ENCODE results near the gene LIN7B. TPM values are rescaled to one million over a fixed set of nuclear protein-coding genes. Genes with fewer than 3 reads are reported as not detected.

Gene LIN7B
- total RNA-seq, 1 experiment from 2014 or later = 7.0 TPM

- CTCF ChIA-PET = no interaction called here
- no TSS peak for BruUV-seq (replicated peaks)
- TF ChIP-seq CTCF (IDR thresholded peaks at IDR 0.05; ENCODE audit: unreplicated experiment) = no peak
- Mint-ChIP-seq H3K9me3 (ENCODE audit: low read depth, unreplicated experiment) (no peaks in the 10 kb centered on the region), H3K27ac (ENCODE audit: unreplicated experiment) (no peak overlapping the region), H3K27me3 (ENCODE audit: unreplicated experiment) (no peaks in the 10 kb centered on the region), H3K36me3 (ENCODE audit: insufficient read depth, unreplicated experiment) (peaks cover 12% of the 10 kb centered on the region), H3K4me3 (ENCODE audit: low read depth, unreplicated experiment) (no peak overlapping the region), H3K4me1 (ENCODE audit: low read depth, unreplicated experiment) (peaks cover 17% of the 10 kb centered on the region)
- intact Hi-C loops (cut with micrococcal nuclease; ENCODE audit: unreplicated experiment) = no loop called here
- DNase-seq = no peak
Observed at GRCh38 chr19:49167857-49168409, 53.8 kb downstream of the LIN7B start.

Other genes with a start within 250 kb of the LIN7B start
- 57.6 and 72.2 TPM in 2 replicates for gene PLEKHA4, start 245.8 kb upstream of the LIN7B start, total RNA-seq (2022)
- gene PPP1R15A, start 241.9 kb upstream of the LIN7B start, total RNA-seq (2022) = 118 TPM in 2 replicates
- not detected in 2 replicates for gene TULP2, start 215.6 kb upstream of the LIN7B start, total RNA-seq (2022)
- 162 and 173 TPM in 2 replicates for gene NUCB1, start 214.1 kb upstream of the LIN7B start, total RNA-seq (2022)
- 2.1 and 5.3 TPM in 2 replicates for gene DHDH, start 180.7 kb upstream of the LIN7B start, total RNA-seq (2022)
- 141 and 147 TPM in 2 replicates for gene BAX, start 159.5 kb upstream of the LIN7B start, total RNA-seq (2022)
- gene FTL, start 149.1 kb upstream of the LIN7B start, total RNA-seq (2022) = 1,459 and 1,979 TPM in 2 replicates
- 59.6 and 64.7 TPM in 2 replicates for gene GYS1, start 121.1 kb upstream of the LIN7B start, total RNA-seq (2022)
- gene RUVBL2, start 120.5 kb upstream of the LIN7B start, total RNA-seq (2022) = 184 and 199 TPM in 2 replicates
- gene LHB, start 97.3 kb upstream of the LIN7B start, total RNA-seq (2022) = 1.1 TPM in 1 of 2 replicates, not detected in the other
- gene CGB3, start 90.0 kb upstream of the LIN7B start, total RNA-seq (2022) = 1.1 TPM in 1 of 2 replicates, not detected in the other
- 0.52 TPM in 1 of 2 replicates, not detected in the other for gene CGB2, start 82.5 kb upstream of the LIN7B start, total RNA-seq (2022)
- gene CGB1, start 77.5 kb upstream of the LIN7B start, total RNA-seq (2022) = not detected in 2 replicates
- gene CGB5, start 70.5 kb upstream of the LIN7B start, total RNA-seq (2022) = 2.6 and 3.3 TPM in 2 replicates
- 0.54 and 0.56 TPM in 2 replicates for gene CGB8, start 65.3 kb upstream of the LIN7B start, total RNA-seq (2022)
- gene CGB7, start 56.6 kb upstream of the LIN7B start, total RNA-seq (2022) = 0.66 and 1.0 TPM in 2 replicates
- gene NTF4, start 49.6 kb upstream of the LIN7B start, total RNA-seq (2022) = 0.69 and 0.83 TPM in 2 replicates
- gene KCNA7, start 41.7 kb upstream of the LIN7B start, total RNA-seq (2022) = not detected in 2 replicates
- 310 and 325 TPM in 2 replicates for gene SNRNP70, start 28.9 kb upstream of the LIN7B start, total RNA-seq (2022)
- gene C19orf73, start 4.8 kb downstream of the LIN7B start, total RNA-seq (2022) = 1.9 and 2.0 TPM in 2 replicates
- 4.9 and 6.0 TPM in 2 replicates for gene PPFIA3, start 5.2 kb downstream of the LIN7B start, total RNA-seq (2022)
- gene HRC, start 41.0 kb downstream of the LIN7B start, total RNA-seq (2022) = not detected in 2 replicates
- gene TRPM4, start 43.4 kb downstream of the LIN7B start, total RNA-seq (2022) = 70.0 and 79.9 TPM in 2 replicates
- gene SLC6A16, start 210.8 kb downstream of the LIN7B start, total RNA-seq (2022) = not detected in 2 replicates
- gene CD37, start 221.0 kb downstream of the LIN7B start, total RNA-seq (2022) = not detected in 2 replicates
- 2.4 TPM in 2 replicates for gene TEAD2, start 248.0 kb downstream of the LIN7B start, total RNA-seq (2022)
- not detected in 2 replicates for gene DKKL1, start 249.5 kb downstream of the LIN7B start, total RNA-seq (2022)